ENCODE results near the gene PKN2. TPM values are rescaled to one million over a fixed set of nuclear protein-coding genes. Genes with fewer than 3 reads are reported as not detected.

PKN2 gene
- total and polyA plus RNA-seq, 9 of the 15 experiments (the other 6 are each of a cell fraction or from before 2014, with no cell fraction given): 4.5 to 25.3 (median 19.2) TPM

- TF ChIP-seq HNRNPLL (IDR thresholded peaks at IDR 0.05; ENCODE audit: low read depth, low read length, poor library complexity, severe bottlenecking): no peak
Measured at GRCh38 chr1:88649932-88650331, 34.1 kb upstream of the PKN2 start (continued).

GRCh38 chr1:88650676-88651418, 33.2 kb upstream of the PKN2 start:
- ChIA-PET POLR2A (interaction anchor here (0.8 kb wide), 1 partner anchor 21 kb away, joined by 4 read pairs; no protein-coding TSS in a partner anchor), CTCF (ENCODE audit: low intra/inter-chr PET ratio) (no interaction called here)
- no peaks in the 10 kb centered on the region for H3K9me1 ChIP-seq (ENCODE audit: control insufficient read depth, insufficient read depth, low read length)
- no peaks in the 10 kb centered on the region for H3K9me3 ChIP-seq (replicated peaks; ENCODE audit: control insufficient read depth, insufficient read depth, low read depth, low read length)
- no peak for DNase-seq (ENCODE audit: extremely low read depth in 1 of 4, low spot score in 3 of 4)
- ATAC-seq: no peak
- no peaks in the 10 kb centered on the region for H3K36me3 ChIP-seq (ENCODE audit: control insufficient read depth, insufficient read depth, low read length)
- no peak overlapping the region for H3K4me2 ChIP-seq (ENCODE audit: insufficient read depth, low read length)
- H4K20me1 ChIP-seq (replicated peaks; ENCODE audit: control insufficient read depth, insufficient read depth, low read length): no peaks in the 10 kb centered on the region
- no peak overlapping the region for H3K9ac ChIP-seq (ENCODE audit: insufficient read depth in 1 of 2, low read depth in 2 of 2, low read length in 2 of 2)
- BruUV-seq (replicated peaks): no TSS peak
- H3K4me3 ChIP-seq: no peak overlapping the region
- H3K27me3 ChIP-seq (ENCODE audit: control insufficient read depth in 2 of 2, insufficient read depth in 2 of 2, low read length in 2 of 2): no peaks in the 10 kb centered on the region
- in situ Hi-C loops (cut with MboI): no loop called here
- no peaks in the 10 kb centered on the region; a peak in 1 of 5 replicates for H3K4me1 ChIP-seq (replicated peaks in 1 of 2; ENCODE audit: control insufficient read depth in 2 of 2, insufficient read depth in 2 of 2, low read length in 2 of 2)
- H2AFZ ChIP-seq (ENCODE audit: low read depth, low read length): no peak overlapping the region
- peak; percentile 55 for FAIRE-seq
- WGBS (ENCODE audit: insufficient coverage, low coverage, missing lambda C conversion rate): 5% methylated on average over 6 of the region's 6 CpGs
- H3K27ac ChIP-seq (ENCODE audit: extremely low read depth, low read depth, low read length): no peak overlapping the region
- intact Hi-C loops (cut with micrococcal nuclease): no loop called here
- H3K79me2 ChIP-seq (ENCODE audit: control insufficient read depth, insufficient read depth, low read length): no peaks in the 10 kb centered on the region
- TF ChIP-seq, protein P1, sequence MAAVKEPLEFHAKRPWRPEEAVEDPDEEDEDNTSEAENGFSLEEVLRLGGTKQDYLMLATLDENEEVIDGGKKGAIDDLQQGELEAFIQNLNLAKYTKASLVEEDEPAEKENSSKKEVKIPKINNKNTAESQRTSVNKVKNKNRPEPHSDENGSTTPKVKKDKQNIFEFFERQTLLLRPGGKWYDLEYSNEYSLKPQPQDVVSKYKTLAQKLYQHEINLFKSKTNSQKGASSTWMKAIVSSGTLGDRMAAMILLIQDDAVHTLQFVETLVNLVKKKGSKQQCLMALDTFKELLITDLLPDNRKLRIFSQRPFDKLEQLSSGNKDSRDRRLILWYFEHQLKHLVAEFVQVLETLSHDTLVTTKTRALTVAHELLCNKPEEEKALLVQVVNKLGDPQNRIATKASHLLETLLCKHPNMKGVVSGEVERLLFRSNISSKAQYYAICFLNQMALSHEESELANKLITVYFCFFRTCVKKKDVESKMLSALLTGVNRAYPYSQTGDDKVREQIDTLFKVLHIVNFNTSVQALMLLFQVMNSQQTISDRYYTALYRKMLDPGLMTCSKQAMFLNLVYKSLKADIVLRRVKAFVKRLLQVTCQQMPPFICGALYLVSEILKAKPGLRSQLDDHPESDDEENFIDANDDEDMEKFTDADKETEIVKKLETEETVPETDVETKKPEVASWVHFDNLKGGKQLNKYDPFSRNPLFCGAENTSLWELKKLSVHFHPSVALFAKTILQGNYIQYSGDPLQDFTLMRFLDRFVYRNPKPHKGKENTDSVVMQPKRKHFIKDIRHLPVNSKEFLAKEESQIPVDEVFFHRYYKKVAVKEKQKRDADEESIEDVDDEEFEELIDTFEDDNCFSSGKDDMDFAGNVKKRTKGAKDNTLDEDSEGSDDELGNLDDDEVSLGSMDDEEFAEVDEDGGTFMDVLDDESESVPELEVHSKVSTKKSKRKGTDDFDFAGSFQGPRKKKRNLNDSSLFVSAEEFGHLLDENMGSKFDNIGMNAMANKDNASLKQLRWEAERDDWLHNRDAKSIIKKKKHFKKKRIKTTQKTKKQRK (IDR thresholded peaks at IDR 0.05; ENCODE audit: borderline replicate concordance, low read depth, low read length): no peak
- no peak for TF ChIP-seq MCM5 (IDR thresholded peaks at IDR 0.05; ENCODE audit: low read depth)
- TF ChIP-seq YY1 (IDR thresholded peaks at IDR 0.05; ENCODE audit: borderline replicate concordance in 1 of 3, control insufficient read depth in 1 of 3, extremely low read depth in 1 of 3, insufficient read depth in 3 of 3, insufficient read length in 1 of 3, insufficient replicate concordance in 2 of 3, low read depth in 1 of 3, low read length in 2 of 3): no peak
- TF ChIP-seq KLF10 (CRISPR knock-in tag; IDR thresholded peaks at IDR 0.05): no peak
- no peak for TF ChIP-seq JUNB (CRISPR knock-in tag; conservative IDR thresholded peaks at IDR 0.05)
- no peak for TF ChIP-seq FUS (optimal IDR thresholded peaks at IDR 0.05; ENCODE audit: low read depth, low read length)
- no peak for TF ChIP-seq E2F3 (CRISPR knock-in tag; IDR thresholded peaks at IDR 0.05)
- no peak for TF ChIP-seq TRIM28 (IDR thresholded peaks at IDR 0.05)
- TF ChIP-seq, protein P2, sequence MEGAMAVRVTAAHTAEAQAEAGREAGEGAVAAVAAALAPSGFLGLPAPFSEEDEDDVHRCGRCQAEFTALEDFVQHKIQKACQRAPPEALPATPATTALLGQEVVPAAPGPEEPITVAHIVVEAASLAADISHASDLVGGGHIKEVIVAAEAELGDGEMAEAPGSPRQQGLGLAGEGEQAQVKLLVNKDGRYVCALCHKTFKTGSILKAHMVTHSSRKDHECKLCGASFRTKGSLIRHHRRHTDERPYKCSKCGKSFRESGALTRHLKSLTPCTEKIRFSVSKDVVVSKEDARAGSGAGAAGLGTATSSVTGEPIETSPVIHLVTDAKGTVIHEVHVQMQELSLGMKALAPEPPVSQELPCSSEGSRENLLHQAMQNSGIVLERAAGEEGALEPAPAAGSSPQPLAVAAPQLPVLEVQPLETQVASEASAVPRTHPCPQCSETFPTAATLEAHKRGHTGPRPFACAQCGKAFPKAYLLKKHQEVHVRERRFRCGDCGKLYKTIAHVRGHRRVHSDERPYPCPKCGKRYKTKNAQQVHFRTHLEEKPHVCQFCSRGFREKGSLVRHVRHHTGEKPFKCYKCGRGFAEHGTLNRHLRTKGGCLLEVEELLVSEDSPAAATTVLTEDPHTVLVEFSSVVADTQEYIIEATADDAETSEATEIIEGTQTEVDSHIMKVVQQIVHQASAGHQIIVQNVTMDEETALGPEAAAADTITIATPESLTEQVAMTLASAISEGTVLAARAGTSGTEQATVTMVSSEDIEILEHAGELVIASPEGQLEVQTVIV (CRISPR knock-in tag; IDR thresholded peaks at IDR 0.05; ENCODE audit: borderline replicate concordance): no peak

Measured in K562 (cell line).